Aorta (tissue), 5 donors: ENCODE results near the gene TGFBR3L. TPM values are rescaled to one million over a fixed set of nuclear protein-coding genes. Genes with fewer than 3 reads are reported as not detected.
"Not testable (repeated sequence)": the region's sequence is repeated elsewhere in the genome, so short reads cannot be mapped to it uniquely, and the experiment has no call there.

Source experiments
- ATAC-seq: fragments of 200-7000 bp; cut with Tn5 transposase; one replicate; pipeline ENCODE4 v1.9.1; 2022; ENCODE audit warnings: moderate library complexity; ENCODE audit not compliant: low FRiP score
- DNase-seq, 2 donors: peaks; one replicate each; pipeline ENCODE4 v3.0.0-alpha.2; 2020
- H3K27ac ChIP-seq, 2 donors: one replicate each; pipeline ENCODE4 v1.5.1; 2013; ENCODE audit warnings: low read length in 2 of 2, mild to moderate bottlenecking in 2 of 2, moderate library complexity in 2 of 2, control low read depth in 1 of 2, inconsistent platforms in 1 of 2, low read depth in 1 of 2
- H3K27me3 ChIP-seq, 2 donors: one replicate each; pipeline ENCODE4 v1.6.1; 2013; ENCODE audit warnings: control low read depth in 1 of 2, low read length in 1 of 2, mild to moderate bottlenecking in 1 of 2, moderate library complexity in 1 of 2; ENCODE audit not compliant: insufficient read depth in 2 of 2, control insufficient read depth in 1 of 2
- H3K36me3 ChIP-seq, 2 donors: one replicate each; pipeline ENCODE4 v1.6.1; 2013; ENCODE audit warnings: control low read depth in 1 of 2, low read length in 1 of 2, mild to moderate bottlenecking in 1 of 2; ENCODE audit not compliant: insufficient read depth in 2 of 2, control insufficient read depth in 1 of 2
- H3K4me1 ChIP-seq, 2 donors: one replicate each; pipeline ENCODE4 v1.6.1; 2013; ENCODE audit warnings: low read length in 2 of 2, control low read depth in 1 of 2, mild to moderate bottlenecking in 1 of 2, moderate library complexity in 1 of 2; ENCODE audit not compliant: insufficient read depth in 2 of 2, control insufficient read depth in 1 of 2
- H3K4me3 ChIP-seq, 2 donors: one replicate each; pipeline ENCODE4 v1.5.1; 2013; ENCODE audit warnings: low read length in 2 of 2, control low read depth in 1 of 2, mild to moderate bottlenecking in 1 of 2
- H3K9me3 ChIP-seq: one replicate; pipeline ENCODE4 v1.6.1; 2013; ENCODE audit warnings: mild to moderate bottlenecking, low read length; ENCODE audit not compliant: control insufficient read depth
- whole genome bisulfite sequencing, 2 donors: extraction: QIAGEN DNeasy Blood & Tissue Kit; methylation state at CpG; one replicate each; pipeline ENCODE4 v1.1.7; 2013; 5-methylcytosine and 5-hydroxymethylcytosine counted together
- intact Hi-C, 2 donors: fragments of 100-400 bp; cut with DNase I; formaldehyde crosslinking; loops; one replicate each; pipeline versions ENCODE4 v1.14.2 to v1.15.0; 2022
- polyA plus RNA-seq, 2 donors: library from polyadenylated mRNA; stranded (reverse); fragments of 200-250 nt; gene quantifications; one replicate each; pipeline ENCODE4 v1.2.3, GENCODE V29; 2013
- total RNA-seq, 2 donors: library from RNA; stranded (reverse); fragmentation: NEBNext Ultra II Directional; extraction: Animal tissue kit (Norgen Biotek cat#: 25700); gene quantifications; one replicate each; pipeline ENCODE4 v1.2.1, GENCODE V29; 2021
- donor health status: healthy with polysubstance abuse.
- donor health status: Bipolar disorder and iron deficiency.
- donor health status: DM: no; HTN: no; CAD: no.
- donor health status: DM: no; HTN: no; CAD: no.
- donor health status: DM: yes; HTN: yes; CAD: no.

TGFBR3L gene
- total and polyA plus RNA-seq, 4 donors: 0.84 to 1.5 TPM; not detected in 2

DNA sequence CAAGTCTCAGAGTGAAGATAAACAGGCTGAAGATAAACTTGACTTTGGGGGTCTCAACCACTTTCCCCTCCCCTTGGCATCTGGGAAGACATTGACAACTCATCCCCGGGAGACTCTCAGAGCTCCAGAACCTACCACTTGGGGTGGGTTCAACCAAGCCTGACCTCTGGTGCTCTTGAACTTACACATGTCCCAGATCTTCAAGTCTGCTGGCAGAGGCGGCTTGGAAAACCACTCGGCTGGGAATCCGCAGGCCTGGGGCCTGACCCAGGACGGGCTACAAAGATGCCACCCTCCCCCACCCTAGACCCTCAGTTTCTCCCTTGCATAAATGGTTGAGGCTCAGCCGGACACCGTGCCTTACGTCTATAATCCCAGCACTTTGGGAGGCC is 25.8 kb upstream of the TGFBR3L start:
- DNase-seq (no peak), ATAC-seq (no peak)
- intact Hi-C loops: no loop called here
- no peaks in the 10 kb centered on the region for H3K27me3 ChIP-seq
- no peaks in the 10 kb centered on the region for H3K9me3 ChIP-seq
- H3K4me3 ChIP-seq: no peak overlapping the region
- H3K27ac ChIP-seq: no peak overlapping the region
- no peaks in the 10 kb centered on the region for H3K4me1 ChIP-seq
- H3K36me3 ChIP-seq: no peaks in the 10 kb centered on the region
- 78% methylated on average over 8 of the region's 8 CpGs for WGBS, 2 donors

DNA sequence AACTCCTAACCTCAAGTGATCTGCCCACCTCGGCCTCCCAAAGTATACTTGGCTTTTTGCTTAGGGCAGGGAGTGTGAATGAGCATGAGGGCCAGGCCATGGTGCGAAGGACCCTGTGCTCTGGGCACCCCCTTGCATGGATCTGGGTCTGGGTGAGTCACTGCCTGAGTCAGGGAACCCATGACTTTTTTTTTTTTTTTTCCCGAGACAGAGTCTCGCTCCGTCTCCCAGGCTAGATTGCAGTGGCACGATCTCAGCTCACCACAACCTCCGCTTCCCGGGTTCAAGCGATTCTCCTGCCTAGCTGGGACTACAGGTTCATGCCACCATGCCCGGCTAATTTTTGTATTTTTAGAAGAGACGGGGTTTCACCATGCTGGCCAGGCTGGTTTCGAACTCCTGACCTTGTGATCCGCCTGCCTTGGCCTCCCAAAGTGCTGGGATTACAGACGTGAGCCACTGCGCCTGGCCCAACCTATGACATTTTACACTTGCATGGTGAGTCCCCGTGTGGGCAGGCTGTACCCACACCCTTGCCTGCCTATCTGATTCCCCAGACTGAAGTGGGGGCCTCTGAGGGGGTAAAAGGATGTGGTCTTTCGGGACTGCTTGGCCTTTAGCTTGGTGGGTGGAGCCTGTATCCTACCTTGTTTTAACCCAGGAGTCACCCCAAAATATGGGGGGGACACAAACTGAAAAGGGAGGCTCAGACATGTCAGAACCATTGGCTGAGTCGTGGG is 21.1 kb upstream of the TGFBR3L start:
- H3K4me3 ChIP-seq, H3K27ac ChIP-seq, H3K27me3 ChIP-seq, H3K9me3 ChIP-seq, H3K4me1 ChIP-seq, H3K36me3 ChIP-seq, intact Hi-C loops, ATAC-seq, DNase-seq: not testable (repeated sequence)
- 78 to 79% methylated on average over 18 of the region's 18 CpGs for WGBS, 2 donors

DNA sequence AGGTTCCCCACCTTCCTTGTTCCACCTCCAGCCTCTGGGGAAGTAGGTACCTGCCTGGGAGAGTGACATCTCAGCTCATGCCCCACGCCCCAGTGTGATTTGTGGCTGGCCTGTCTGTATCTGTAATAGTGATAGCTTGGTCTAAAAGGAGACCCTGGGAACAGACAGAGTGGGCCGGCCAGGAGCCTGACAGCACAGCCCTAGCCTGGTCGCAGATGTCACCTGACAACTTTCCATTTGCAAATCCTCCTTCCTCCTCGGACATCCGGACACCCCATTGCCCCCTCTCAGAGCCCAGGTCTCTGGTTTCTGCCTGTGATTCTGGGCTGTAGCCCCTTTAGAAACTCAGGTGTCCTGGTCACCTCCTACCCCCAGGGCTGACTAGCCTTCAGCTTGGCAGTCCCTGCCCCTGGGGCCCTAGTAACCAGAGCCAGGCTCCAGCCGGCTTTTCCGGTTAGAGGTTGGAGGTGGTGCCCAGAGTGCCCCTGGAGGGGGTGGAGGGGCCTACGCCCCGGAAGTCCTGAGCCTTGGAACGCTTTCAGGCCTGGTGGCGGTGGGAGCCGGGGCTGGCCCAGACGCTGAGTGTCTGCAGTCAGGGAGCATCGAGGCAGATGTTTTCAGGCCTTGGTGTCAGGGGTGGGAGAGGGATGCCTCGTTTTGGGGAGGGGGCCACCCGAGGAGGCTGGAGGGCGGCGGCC is 19.9 kb upstream of the TGFBR3L start:
- no peaks in the 10 kb centered on the region for H3K27me3 ChIP-seq

DNA sequence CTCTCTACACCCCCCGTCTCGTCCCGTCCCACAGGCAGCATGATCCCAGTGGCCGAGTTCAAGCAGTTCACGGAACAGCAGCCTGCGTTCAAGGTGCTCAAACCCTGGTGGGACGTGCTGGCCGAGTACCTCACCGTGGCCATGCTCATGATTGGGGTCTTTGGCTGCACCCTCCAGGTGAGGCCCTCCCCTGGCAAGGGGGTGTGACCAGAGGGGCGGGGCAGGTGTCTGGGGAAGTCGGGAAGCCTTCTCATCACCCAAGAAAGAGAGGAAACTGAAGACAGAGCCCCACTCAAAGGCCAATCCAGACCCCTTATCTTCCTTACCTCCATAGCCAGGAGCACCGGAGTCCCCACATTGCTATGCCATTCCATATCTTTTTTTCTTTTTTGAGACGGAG is 19.1 kb upstream of the TGFBR3L start:
- Histone ChIP-seq H3K4me3 (no peak overlapping the region), H3K36me3 (no peaks in the 10 kb centered on the region), H3K27me3 (no peaks in the 10 kb centered on the region), H3K9me3 (no peaks in the 10 kb centered on the region), H3K27ac (no peak overlapping the region), H3K4me1 (no peaks in the 10 kb centered on the region)
- no peak for DNase-seq
- intact Hi-C loops: no loop called here
- WGBS, 2 donors: 90 to 96% methylated on average over 11 to 13 of the region's 13 CpGs
- no peak for ATAC-seq

More for the DNA sequence above, 19.9 kb upstream of the TGFBR3L start:
- Histone ChIP-seq H3K9me3 (no peaks in the 10 kb centered on the region), H3K4me1 (no peaks in the 10 kb centered on the region), H3K27ac (no peak overlapping the region), H3K4me3 (no peak overlapping the region), H3K36me3 (no peaks in the 10 kb centered on the region)
- ATAC-seq: no peak
- no peak for DNase-seq
- intact Hi-C loops: no loop called here
- WGBS, 2 donors: 64 to 68% methylated on average over 18 of the region's 18 CpGs

- Histone ChIP-seq H3K4me3 (no peak overlapping the region), H3K4me1 (no peaks in the 10 kb centered on the region), H3K27ac (no peak overlapping the region), H3K36me3 (no peaks in the 10 kb centered on the region), H3K9me3 (no peaks in the 10 kb centered on the region), H3K27me3 (no peaks in the 10 kb centered on the region)
- intact Hi-C loops: no loop called here
- ATAC-seq: no peak
- WGBS, 2 donors: 87 to 91% methylated on average over 11 of the region's 11 CpGs
- DNase-seq: no peak
Observed at GRCh38 chr19:7897292-7897691, 17.3 kb upstream of the TGFBR3L start.

DNA sequence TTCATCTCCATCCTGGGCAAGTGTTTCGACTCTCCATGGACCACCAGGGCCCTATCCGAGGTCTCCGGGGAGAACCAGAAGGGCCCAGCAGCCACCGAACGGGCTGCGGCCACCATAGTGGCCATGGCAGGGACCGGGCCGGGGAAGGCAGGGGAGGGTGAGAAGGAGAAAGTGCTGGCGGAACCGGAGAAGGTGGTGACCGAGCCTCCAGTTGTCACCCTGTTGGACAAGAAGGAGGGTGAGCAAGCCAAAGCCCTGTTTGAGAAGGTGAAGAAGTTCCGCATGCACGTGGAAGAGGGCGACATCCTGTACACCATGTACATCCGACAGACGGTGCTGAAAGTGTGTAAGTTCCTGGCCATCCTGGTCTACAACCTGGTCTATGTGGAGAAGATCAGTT is 15.7 kb upstream of the TGFBR3L start:
- ATAC-seq (no peak), DNase-seq (no peak)
- intact Hi-C loops: no loop called here
- H3K4me1 ChIP-seq: no peaks in the 10 kb centered on the region
- no peaks in the 10 kb centered on the region for H3K9me3 ChIP-seq
- WGBS, 2 donors: 94 to 96% methylated on average over 16 of the region's 16 CpGs
- no peaks in the 10 kb centered on the region for H3K27me3 ChIP-seq
- H3K36me3 ChIP-seq: no peaks in the 10 kb centered on the region
- H3K27ac ChIP-seq: no peak overlapping the region
- no peak overlapping the region for H3K4me3 ChIP-seq

- 93 to 94% methylated on average over 34 of the region's 34 CpGs for WGBS, 2 donors
- Histone ChIP-seq H3K36me3 (no peaks in the 10 kb centered on the region), H3K27ac (no peak overlapping the region), H3K4me3 (no peak overlapping the region), H3K4me1 (no peaks in the 10 kb centered on the region), H3K9me3 (no peaks in the 10 kb centered on the region), H3K27me3 (no peaks in the 10 kb centered on the region)
- intact Hi-C loops: no loop called here
- DNase-seq (no peak), ATAC-seq (no peak)
Observed at GRCh38 chr19:7899751-7900378, 14.8 kb upstream of the TGFBR3L start.

GRCh38 chr19:7900401-7900870 is 14.2 kb upstream of the TGFBR3L start:
- no peak for DNase-seq
- intact Hi-C loops: no loop called here

More at GRCh38 chr19:7900401-7900870, 14.2 kb upstream of the TGFBR3L start:
- Histone ChIP-seq H3K27me3 (no peaks in the 10 kb centered on the region), H3K4me3 (no peak overlapping the region), H3K27ac (no peak overlapping the region), H3K4me1 (no peaks in the 10 kb centered on the region), H3K9me3 (no peaks in the 10 kb centered on the region), H3K36me3 (no peaks in the 10 kb centered on the region)
- WGBS, 2 donors: 83% methylated on average over 21 of the region's 21 CpGs
- ATAC-seq: no peak
